Smooth muscle cell (in vitro differentiated cells): ENCODE data around the gene SPI1. TPM values are rescaled to one million over a fixed set of nuclear protein-coding genes. Genes with fewer than 3 reads are reported as not detected.
"Not testable (repeated sequence)": the region's sequence is repeated elsewhere in the genome, so short reads cannot be mapped to it uniquely, and the experiment has no call there.

Source experiments
- DNase-seq: peaks from one replicate; lab custom pipeline; 2025; ENCODE audit not compliant: unreplicated experiment; lab: John Stamatoyannopoulos, UW
- H2AFZ ChIP-seq: fragments of 200-600 bp; sonication (generic); 2 replicates; pipeline ENCODE4 v1.6.0; 2016; ENCODE audit warnings: antibody characterized with exemption, low read depth, mild to moderate bottlenecking
- H3F3A ChIP-seq: fragments of 200-600 bp; sonication (generic); 2 replicates; pipeline ENCODE4 v1.6.0; 2017; ENCODE audit warnings: antibody characterized with exemption, low read depth
- H3K27ac ChIP-seq: fragments of 200-600 bp; sonication (generic); 2 replicates; pipeline ENCODE4 v1.5.1; 2016; ENCODE audit warnings: low read depth, mild to moderate bottlenecking
- H3K27me3 ChIP-seq: fragments of 200-600 bp; sonication (generic); 2 replicates; pipeline ENCODE4 v1.6.1; 2016; ENCODE audit warnings: low read depth, mild to moderate bottlenecking
- H3K36me3 ChIP-seq: fragments of 200-600 bp; sonication (generic); 2 replicates; pipeline ENCODE4 v1.5.1; 2016; ENCODE audit warnings: low read depth
- H3K4me1 ChIP-seq: fragments of 200-600 bp; sonication (generic); 2 replicates; pipeline ENCODE4 v1.5.1; 2016; ENCODE audit warnings: low read depth
- H3K4me2 ChIP-seq: fragments of 200-600 bp; sonication (generic); 2 replicates; pipeline ENCODE4 v1.6.0; 2016; ENCODE audit warnings: mild to moderate bottlenecking
- H3K4me3 ChIP-seq: fragments of 200-600 bp; sonication (generic); 2 replicates; pipeline ENCODE4 v1.5.1; 2016; ENCODE audit warnings: mild to moderate bottlenecking
- H3K79me2 ChIP-seq: fragments of 200-600 bp; sonication (generic); 2 replicates; pipeline ENCODE4 v1.6.0; 2016; ENCODE audit warnings: low read depth, mild to moderate bottlenecking
- H3K9ac ChIP-seq: fragments of 200-600 bp; sonication (generic); 2 replicates; pipeline ENCODE4 v1.6.0; 2016; ENCODE audit warnings: low read depth
- H3K9me3 ChIP-seq: fragments of 200-600 bp; sonication (generic); replicated peaks from 2 replicates; pipeline ENCODE4 v1.5.1; 2016; ENCODE audit warnings: low read depth
- H4K20me1 ChIP-seq: fragments of 200-600 bp; sonication (generic); 2 replicates; pipeline ENCODE4 v1.6.0; 2016; ENCODE audit warnings: low read depth
- WGBS: methylation state at CpG from one replicate; pipeline ENCODE4 v1.1.7; 2016; ENCODE audit warnings: low lambda C conversion rate; 5-methylcytosine and 5-hydroxymethylcytosine counted together
- polyA plus RNA-seq: library from polyadenylated mRNA; unstranded; fragments of >200 nt; fragmentation: Nextera tagmentation; extraction: Ambion mirVana; gene quantifications from 2 replicates; pipeline ENCODE4 v1.2.1, GENCODE V29; 2016
- total RNA-seq: library from RNA; depleted of rRNA; stranded (reverse); fragments of >200 nt; gene quantifications from 2 replicates; pipeline ENCODE4 v1.2.3, GENCODE V29; 2014
- TF ChIP-seq, protein P1 (sequence below): fragments of 200-600 bp; sonication (generic); IDR thresholded peaks from 2 replicates; pipeline ENCODE4 v1.5.1; 2017; ENCODE audit warnings: borderline replicate concordance, mild to moderate bottlenecking, antibody characterized with exemption; ENCODE audit not compliant: insufficient read depth, poor library complexity, severe bottlenecking

Gene SPI1
- total and polyA plus RNA-seq, 2 experiments from 2014 or later, result not detected

DNA sequence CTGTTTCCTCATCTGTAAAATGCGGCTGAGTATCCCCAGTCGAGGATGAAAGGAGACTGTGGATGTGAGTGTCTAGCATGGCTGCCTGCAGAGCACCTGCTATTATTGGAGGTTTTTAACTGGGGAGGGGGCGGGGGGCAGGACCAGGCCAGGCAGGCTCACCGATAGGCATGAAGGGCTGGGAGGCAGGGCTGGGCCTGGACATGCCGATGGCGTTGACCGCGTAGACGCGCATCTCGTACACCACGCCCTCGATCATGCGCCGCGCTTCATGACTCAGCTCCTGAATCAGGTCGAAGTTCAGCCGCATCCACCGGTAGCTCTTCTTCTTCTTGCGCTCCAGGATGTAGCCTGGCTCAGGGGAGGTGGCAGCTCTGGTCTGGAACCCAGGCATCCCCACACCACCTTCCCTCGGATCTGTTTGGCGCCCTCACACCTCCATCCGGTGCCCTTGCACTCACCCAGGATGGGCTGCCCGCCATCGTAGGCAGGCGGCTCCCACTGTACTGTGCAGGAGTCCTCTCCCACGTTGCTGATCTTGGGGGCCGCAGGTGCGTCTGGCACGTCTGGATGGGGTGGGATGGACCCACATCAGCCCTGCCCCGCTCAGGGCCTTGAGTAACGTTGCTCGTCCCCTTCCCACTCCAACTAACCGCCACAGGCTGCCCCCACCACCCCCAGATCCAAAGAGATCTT, 41.0 kb downstream of the SPI1 start:
- Histone ChIP-seq H3K9ac (no peak overlapping the region), H3K79me2 (no peaks in the 10 kb centered on the region), H2AFZ (no peak overlapping the region), H4K20me1 (no peaks in the 10 kb centered on the region), H3K27ac (no peak overlapping the region), H3K4me3 (no peak overlapping the region), H3K27me3 (no peaks in the 10 kb centered on the region), H3K4me1 (no peaks in the 10 kb centered on the region), H3K36me3 (no peaks in the 10 kb centered on the region), H3K4me2 (no peak overlapping the region), H3F3A (no peaks in the 10 kb centered on the region), H3K9me3 (no peaks in the 10 kb centered on the region)
- TF ChIP-seq, protein P1, sequence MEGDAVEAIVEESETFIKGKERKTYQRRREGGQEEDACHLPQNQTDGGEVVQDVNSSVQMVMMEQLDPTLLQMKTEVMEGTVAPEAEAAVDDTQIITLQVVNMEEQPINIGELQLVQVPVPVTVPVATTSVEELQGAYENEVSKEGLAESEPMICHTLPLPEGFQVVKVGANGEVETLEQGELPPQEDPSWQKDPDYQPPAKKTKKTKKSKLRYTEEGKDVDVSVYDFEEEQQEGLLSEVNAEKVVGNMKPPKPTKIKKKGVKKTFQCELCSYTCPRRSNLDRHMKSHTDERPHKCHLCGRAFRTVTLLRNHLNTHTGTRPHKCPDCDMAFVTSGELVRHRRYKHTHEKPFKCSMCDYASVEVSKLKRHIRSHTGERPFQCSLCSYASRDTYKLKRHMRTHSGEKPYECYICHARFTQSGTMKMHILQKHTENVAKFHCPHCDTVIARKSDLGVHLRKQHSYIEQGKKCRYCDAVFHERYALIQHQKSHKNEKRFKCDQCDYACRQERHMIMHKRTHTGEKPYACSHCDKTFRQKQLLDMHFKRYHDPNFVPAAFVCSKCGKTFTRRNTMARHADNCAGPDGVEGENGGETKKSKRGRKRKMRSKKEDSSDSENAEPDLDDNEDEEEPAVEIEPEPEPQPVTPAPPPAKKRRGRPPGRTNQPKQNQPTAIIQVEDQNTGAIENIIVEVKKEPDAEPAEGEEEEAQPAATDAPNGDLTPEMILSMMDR, result no peak
- no peak for DNase-seq
- WGBS, result 91% methylated on average over 34 of the region's 34 CpGs

DNA sequence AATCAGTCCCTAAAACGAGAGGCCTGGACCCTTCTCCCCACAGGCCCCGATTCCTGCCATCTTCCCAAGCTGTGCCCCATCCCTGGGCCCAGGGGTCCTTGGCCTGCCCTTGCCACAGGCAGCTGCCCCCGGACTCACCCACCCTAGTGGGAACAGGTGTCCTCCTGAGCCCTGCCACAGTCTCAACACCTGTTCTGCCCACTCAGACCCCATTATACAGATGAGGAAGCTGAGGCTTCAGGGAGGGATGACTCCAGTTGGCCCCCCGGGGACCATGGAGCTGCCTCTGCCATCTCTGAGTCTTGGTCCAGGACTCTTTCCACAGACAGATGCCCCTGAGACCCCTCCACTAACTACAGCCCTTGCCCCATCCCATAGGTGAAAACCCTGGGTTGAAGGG, 41.8 kb downstream of the SPI1 start:
- TF ChIP-seq, protein P1, result no peak
- no peaks in the 10 kb centered on the region for H3K27me3 ChIP-seq
- DNase-seq, result no peak
- H2AFZ ChIP-seq, result no peak overlapping the region
- no peaks in the 10 kb centered on the region for H3K9me3 ChIP-seq
- no peak overlapping the region for H3K9ac ChIP-seq
- no peak overlapping the region for H3K27ac ChIP-seq
- no peaks in the 10 kb centered on the region for H4K20me1 ChIP-seq
- no peaks in the 10 kb centered on the region for H3K4me1 ChIP-seq
- H3K79me2 ChIP-seq, result no peaks in the 10 kb centered on the region
- H3F3A ChIP-seq, result no peaks in the 10 kb centered on the region
- no peak overlapping the region for H3K4me3 ChIP-seq
- no peaks in the 10 kb centered on the region for H3K36me3 ChIP-seq
- H3K4me2 ChIP-seq, result no peak overlapping the region
- WGBS, result 91% methylated on average over 4 of the region's 4 CpGs

DNA sequence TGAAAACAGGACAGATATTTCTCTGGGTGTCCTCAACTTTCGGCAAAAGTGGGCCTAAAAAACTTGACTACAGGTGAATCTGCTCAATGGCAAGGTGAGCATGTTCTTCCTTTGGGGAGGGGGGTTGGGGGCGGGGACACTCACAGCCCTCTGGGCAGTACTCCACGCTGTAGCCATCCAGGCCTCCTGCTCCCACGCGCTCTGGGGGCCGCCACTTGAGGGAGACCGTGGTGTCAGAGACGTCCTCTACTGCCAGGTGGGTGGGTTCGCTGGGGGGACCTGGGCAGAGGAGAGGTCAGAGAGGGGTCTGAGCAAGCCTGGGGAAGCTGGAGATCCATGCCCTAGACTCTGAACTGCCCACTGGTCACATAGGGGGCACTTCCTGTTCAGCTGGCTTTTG, 42.6 kb downstream of the SPI1 start:
- Histone ChIP-seq H3K27me3 (no peaks in the 10 kb centered on the region), H3K79me2 (no peaks in the 10 kb centered on the region), H2AFZ (no peak overlapping the region), H3K4me1 (no peaks in the 10 kb centered on the region), H3K4me3 (no peak overlapping the region), H4K20me1 (no peaks in the 10 kb centered on the region), H3K4me2 (no peak overlapping the region), H3K9me3 (no peaks in the 10 kb centered on the region), H3K27ac (no peak overlapping the region), H3K36me3 (no peaks in the 10 kb centered on the region), H3F3A (no peaks in the 10 kb centered on the region), H3K9ac (no peak overlapping the region)
- TF ChIP-seq, protein P1, result no peak
- no peak for DNase-seq
- WGBS, result 84% methylated on average over 9 of the region's 9 CpGs

DNA sequence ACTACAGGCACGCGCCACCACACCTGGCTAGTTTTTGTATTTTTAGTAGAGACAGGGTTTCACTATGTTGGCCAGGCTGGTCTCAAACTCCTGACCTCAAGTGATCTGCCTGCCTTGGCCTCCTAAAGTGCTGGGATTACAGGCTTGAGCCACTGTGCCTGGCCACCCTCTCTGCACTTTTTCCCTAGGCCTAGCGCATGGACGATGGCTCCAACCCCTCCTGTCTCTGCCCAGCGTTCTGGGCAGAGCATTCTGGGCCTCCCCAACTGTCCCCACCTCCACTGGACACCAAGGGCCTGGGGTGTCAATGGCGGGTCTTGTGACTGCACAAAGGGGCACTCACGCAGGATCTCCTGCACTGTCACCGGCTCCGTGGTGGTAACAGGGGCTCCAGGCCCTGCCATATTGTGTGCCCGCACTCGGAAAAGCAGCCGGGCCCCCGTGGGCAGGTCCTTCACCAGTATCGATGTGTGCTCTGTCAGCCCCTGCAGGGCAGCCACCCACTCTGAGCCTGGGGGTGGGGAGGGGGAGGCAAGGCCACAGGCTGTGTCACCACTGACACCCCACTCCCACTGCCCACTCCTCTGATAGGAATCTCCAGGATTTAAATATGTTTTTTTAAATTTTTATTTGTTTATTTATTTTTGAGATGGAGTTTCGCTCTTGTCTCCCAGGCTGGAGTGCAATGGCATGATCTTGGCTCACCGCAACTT, 43.5 kb downstream of the SPI1 start:
- H3K79me2 ChIP-seq, H3K27ac ChIP-seq, H3K27me3 ChIP-seq, H3K9me3 ChIP-seq, H3K4me3 ChIP-seq, H3F3A ChIP-seq, H3K4me2 ChIP-seq, H4K20me1 ChIP-seq, H3K36me3 ChIP-seq, H3K4me1 ChIP-seq, H3K9ac ChIP-seq, H2AFZ ChIP-seq, DNase-seq: not testable (repeated sequence)
- 96% methylated on average over 16 of the region's 16 CpGs for WGBS
